ENCODE data around the gene KCTD12. TPM values are rescaled to one million over a fixed set of nuclear protein-coding genes. Genes with fewer than 3 reads are reported as not detected.

The KCTD12 gene
- total and polyA plus RNA-seq, 2 of the 13 experiments (the other 11 are each of a cell fraction or from before 2014, with no cell fraction given), result not detected

DNA sequence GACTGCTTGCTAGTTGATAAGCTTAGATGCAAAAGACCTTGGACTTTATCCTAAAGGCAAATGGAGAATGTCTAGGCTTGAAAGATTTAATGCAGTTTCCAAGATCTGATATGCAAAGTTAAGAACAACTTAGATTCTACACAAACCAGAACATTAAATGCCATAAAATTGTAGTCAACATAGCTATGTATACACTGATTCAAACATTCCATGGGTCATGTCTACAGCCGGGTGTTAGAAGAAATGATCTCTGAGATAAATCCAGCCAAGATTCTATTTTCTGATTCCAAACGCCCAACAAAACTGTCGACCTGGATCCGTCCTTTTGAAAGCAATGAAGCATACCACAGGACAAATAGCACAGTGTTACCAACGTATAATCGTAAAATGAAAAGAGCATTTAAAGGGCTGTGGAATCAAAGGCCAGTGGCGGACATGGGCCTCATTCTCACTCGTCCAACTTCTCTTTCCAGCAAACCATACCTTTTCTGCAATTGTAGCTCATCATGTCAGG is 52.7 kb downstream of the KCTD12 start:
- DNase-seq (ENCODE audit: low spot score) (no peak), FAIRE-seq (no peak), ATAC-seq (no peak)
- H2AFZ ChIP-seq (ENCODE audit: low read length), result no peak overlapping the region
- BruUV-seq (replicated peaks), result no TSS peak
- peaks cover 1 to 22% of the 10 kb centered on the region in 2 experiments; a peak in 4 of 5 replicates for H3K27me3 ChIP-seq (ENCODE audit: control insufficient read depth in 1 of 2, insufficient read depth in 2 of 2, low read length in 2 of 2)
- no peak overlapping the region for H3K9ac ChIP-seq (ENCODE audit: insufficient read depth, low read depth, low read length)
- no peaks in the 10 kb centered on the region for H3K36me3 ChIP-seq (replicated peaks in 1 of 2; ENCODE audit: control insufficient read depth in 1 of 2, insufficient read depth in 2 of 2, low read length in 2 of 2)
- no peak overlapping the region for H3K4me2 ChIP-seq (ENCODE audit: low read depth, low read length)
- CTCF ChIA-PET (ENCODE audit: low intra/inter-chr PET ratio, low total read pairs), result no interaction called here
- in situ Hi-C loops (cut with HindIII; ENCODE audit: extremely low pct_ligation_motif_present, low pct_unique_long_range_greater_than_20kb) (no loop called here), intact Hi-C loops (cut with micrococcal nuclease; ENCODE audit: unreplicated experiment) (no loop called here)
- no peak overlapping the region for H3K27ac ChIP-seq (ENCODE audit: extremely low read length, insufficient read depth, low read length)
- H3K4me3 ChIP-seq (replicated peaks in 1 of 3; ENCODE audit: insufficient read depth in 1 of 3, low read depth in 2 of 3, low read length in 3 of 3), result no peak overlapping the region
- no peak for TF ChIP-seq TRIM24 (CRISPR knock-in tag; IDR thresholded peaks at IDR 0.05)
- no peak for TF ChIP-seq RCOR2 (CRISPR knock-in tag; IDR thresholded peaks at IDR 0.05)
- TF ChIP-seq ZNF775 (CRISPR knock-in tag; IDR thresholded peaks at IDR 0.05; ENCODE audit: borderline replicate concordance), result no peak
- TF ChIP-seq, protein P1, sequence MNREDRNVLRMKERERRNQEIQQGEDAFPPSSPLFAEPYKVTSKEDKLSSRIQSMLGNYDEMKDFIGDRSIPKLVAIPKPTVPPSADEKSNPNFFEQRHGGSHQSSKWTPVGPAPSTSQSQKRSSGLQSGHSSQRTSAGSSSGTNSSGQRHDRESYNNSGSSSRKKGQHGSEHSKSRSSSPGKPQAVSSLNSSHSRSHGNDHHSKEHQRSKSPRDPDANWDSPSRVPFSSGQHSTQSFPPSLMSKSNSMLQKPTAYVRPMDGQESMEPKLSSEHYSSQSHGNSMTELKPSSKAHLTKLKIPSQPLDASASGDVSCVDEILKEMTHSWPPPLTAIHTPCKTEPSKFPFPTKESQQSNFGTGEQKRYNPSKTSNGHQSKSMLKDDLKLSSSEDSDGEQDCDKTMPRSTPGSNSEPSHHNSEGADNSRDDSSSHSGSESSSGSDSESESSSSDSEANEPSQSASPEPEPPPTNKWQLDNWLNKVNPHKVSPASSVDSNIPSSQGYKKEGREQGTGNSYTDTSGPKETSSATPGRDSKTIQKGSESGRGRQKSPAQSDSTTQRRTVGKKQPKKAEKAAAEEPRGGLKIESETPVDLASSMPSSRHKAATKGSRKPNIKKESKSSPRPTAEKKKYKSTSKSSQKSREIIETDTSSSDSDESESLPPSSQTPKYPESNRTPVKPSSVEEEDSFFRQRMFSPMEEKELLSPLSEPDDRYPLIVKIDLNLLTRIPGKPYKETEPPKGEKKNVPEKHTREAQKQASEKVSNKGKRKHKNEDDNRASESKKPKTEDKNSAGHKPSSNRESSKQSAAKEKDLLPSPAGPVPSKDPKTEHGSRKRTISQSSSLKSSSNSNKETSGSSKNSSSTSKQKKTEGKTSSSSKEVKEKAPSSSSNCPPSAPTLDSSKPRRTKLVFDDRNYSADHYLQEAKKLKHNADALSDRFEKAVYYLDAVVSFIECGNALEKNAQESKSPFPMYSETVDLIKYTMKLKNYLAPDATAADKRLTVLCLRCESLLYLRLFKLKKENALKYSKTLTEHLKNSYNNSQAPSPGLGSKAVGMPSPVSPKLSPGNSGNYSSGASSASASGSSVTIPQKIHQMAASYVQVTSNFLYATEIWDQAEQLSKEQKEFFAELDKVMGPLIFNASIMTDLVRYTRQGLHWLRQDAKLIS (CRISPR knock-in tag; IDR thresholded peaks at IDR 0.05), result no peak
- TF ChIP-seq, protein P2, sequence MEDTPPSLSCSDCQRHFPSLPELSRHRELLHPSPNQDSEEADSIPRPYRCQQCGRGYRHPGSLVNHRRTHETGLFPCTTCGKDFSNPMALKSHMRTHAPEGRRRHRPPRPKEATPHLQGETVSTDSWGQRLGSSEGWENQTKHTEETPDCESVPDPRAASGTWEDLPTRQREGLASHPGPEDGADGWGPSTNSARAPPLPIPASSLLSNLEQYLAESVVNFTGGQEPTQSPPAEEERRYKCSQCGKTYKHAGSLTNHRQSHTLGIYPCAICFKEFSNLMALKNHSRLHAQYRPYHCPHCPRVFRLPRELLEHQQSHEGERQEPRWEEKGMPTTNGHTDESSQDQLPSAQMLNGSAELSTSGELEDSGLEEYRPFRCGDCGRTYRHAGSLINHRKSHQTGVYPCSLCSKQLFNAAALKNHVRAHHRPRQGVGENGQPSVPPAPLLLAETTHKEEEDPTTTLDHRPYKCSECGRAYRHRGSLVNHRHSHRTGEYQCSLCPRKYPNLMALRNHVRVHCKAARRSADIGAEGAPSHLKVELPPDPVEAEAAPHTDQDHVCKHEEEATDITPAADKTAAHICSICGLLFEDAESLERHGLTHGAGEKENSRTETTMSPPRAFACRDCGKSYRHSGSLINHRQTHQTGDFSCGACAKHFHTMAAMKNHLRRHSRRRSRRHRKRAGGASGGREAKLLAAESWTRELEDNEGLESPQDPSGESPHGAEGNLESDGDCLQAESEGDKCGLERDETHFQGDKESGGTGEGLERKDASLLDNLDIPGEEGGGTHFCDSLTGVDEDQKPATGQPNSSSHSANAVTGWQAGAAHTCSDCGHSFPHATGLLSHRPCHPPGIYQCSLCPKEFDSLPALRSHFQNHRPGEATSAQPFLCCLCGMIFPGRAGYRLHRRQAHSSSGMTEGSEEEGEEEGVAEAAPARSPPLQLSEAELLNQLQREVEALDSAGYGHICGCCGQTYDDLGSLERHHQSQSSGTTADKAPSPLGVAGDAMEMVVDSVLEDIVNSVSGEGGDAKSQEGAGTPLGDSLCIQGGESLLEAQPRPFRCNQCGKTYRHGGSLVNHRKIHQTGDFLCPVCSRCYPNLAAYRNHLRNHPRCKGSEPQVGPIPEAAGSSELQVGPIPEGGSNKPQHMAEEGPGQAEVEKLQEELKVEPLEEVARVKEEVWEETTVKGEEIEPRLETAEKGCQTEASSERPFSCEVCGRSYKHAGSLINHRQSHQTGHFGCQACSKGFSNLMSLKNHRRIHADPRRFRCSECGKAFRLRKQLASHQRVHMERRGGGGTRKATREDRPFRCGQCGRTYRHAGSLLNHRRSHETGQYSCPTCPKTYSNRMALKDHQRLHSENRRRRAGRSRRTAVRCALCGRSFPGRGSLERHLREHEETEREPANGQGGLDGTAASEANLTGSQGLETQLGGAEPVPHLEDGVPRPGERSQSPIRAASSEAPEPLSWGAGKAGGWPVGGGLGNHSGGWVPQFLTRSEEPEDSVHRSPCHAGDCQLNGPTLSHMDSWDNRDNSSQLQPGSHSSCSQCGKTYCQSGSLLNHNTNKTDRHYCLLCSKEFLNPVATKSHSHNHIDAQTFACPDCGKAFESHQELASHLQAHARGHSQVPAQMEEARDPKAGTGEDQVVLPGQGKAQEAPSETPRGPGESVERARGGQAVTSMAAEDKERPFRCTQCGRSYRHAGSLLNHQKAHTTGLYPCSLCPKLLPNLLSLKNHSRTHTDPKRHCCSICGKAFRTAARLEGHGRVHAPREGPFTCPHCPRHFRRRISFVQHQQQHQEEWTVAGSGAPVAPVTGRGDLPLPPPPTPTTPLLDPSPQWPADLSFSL (CRISPR knock-in tag; IDR thresholded peaks at IDR 0.05), result no peak
- TF ChIP-seq, protein P3, sequence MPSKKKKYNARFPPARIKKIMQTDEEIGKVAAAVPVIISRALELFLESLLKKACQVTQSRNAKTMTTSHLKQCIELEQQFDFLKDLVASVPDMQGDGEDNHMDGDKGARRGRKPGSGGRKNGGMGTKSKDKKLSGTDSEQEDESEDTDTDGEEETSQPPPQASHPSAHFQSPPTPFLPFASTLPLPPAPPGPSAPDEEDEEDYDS (CRISPR knock-in tag; IDR thresholded peaks at IDR 0.05), result no peak
- TF ChIP-seq NKX3-1 (CRISPR knock-in tag; IDR thresholded peaks at IDR 0.05), result no peak
- TF ChIP-seq MTF1 (CRISPR knock-in tag; IDR thresholded peaks at IDR 0.05), result no peak
- TF ChIP-seq POLR2A (IDR thresholded peaks at IDR 0.05; ENCODE audit: insufficient read depth in 1 of 2, low read depth in 2 of 2, low read length in 2 of 2), result no peak
- no peak for TF ChIP-seq HNRNPK (IDR thresholded peaks at IDR 0.05; ENCODE audit: low read depth, low read length, poor library complexity, severe bottlenecking)
- no peaks in the 10 kb centered on the region for H3K4me1 ChIP-seq (ENCODE audit: insufficient read depth, low read length)
- 21% methylated on average over 8 of the region's 8 CpGs for WGBS (ENCODE audit: low lambda C conversion rate)
- H3K9me3 ChIP-seq (ENCODE audit: low read length), result no peaks in the 10 kb centered on the region
- no peaks in the 10 kb centered on the region for H3K79me2 ChIP-seq (ENCODE audit: insufficient read depth, low read length)
- H4K20me1 ChIP-seq (ENCODE audit: insufficient read depth, low read length), result no peaks in the 10 kb centered on the region
- POLR2A ChIA-PET, result no interaction called here
